Common myeloid progenitor, CD34-positive (primary cell): ENCODE results near the gene KLHL22.
"Not testable (repeated sequence)": the region's sequence is repeated elsewhere in the genome, so short reads cannot be mapped to it uniquely, and the experiment has no call there.

Experiments used
- CTCF ChIA-PET: fragments of 350-600 bp; sonication (Branson Sonifier 250); formaldehyde crosslinking; loops from one replicate; lab custom pipeline; 2021; ENCODE audit warnings: antibody characterized with exemption; lab: Charles Lee
- POLR2A ChIA-PET: fragments of 350-600 bp; sonication (Branson Sonifier 250); formaldehyde crosslinking; loops from one replicate; lab custom pipeline; 2021; ENCODE audit warnings: antibody characterized with exemption; lab: Charles Lee
- DNase-seq, 3 donors: peaks; one replicate each; pipeline versions ENCODE4 v3.0.0 to v3.0.0-alpha.2; 2013
- H3K27ac ChIP-seq, 2 experiments: 1 replicate in 1 of 2; 2 replicates in 1 of 2; pipeline ENCODE4 v1.7.0; 2013; ENCODE audit warnings: inconsistent platforms in 2 of 2, low read length in 2 of 2, mild to moderate bottlenecking in 2 of 2, low read depth in 1 of 2, moderate library complexity in 1 of 2; ENCODE audit not compliant: severe bottlenecking in 2 of 2, insufficient read depth in 1 of 2, poor library complexity in 1 of 2
- H3K27me3 ChIP-seq, 5 experiments: replicated peaks in 2 of 5; 1 replicate in 3 of 5; 2 replicates in 2 of 5; pipeline versions ENCODE4 v1.6.1 to v1.7.0; 2013; ENCODE audit warnings: low read length in 4 of 5, mild to moderate bottlenecking in 2 of 5, moderate library complexity in 2 of 5, inconsistent platforms in 1 of 5; ENCODE audit not compliant: insufficient read depth in 5 of 5, control insufficient read depth in 4 of 5
- H3K36me3 ChIP-seq, 4 experiments: 1 replicate in 2 of 4; 2 replicates in 2 of 4; pipeline versions ENCODE4 v1.6.1 to v1.7.0; 2013; ENCODE audit warnings: low read length in 3 of 4, control low read depth in 1 of 4, mild to moderate bottlenecking in 1 of 4; ENCODE audit not compliant: control insufficient read depth in 4 of 4, insufficient read depth in 4 of 4
- H3K4me1 ChIP-seq, 4 experiments: 1 replicate in 3 of 4; 2 replicates in 1 of 4; pipeline versions ENCODE4 v1.6.1 to v1.7.1; 2013; ENCODE audit warnings: low read length in 3 of 4, mild to moderate bottlenecking in 3 of 4, control low read depth in 1 of 4, inconsistent platforms in 1 of 4, moderate library complexity in 1 of 4; ENCODE audit not compliant: control insufficient read depth in 4 of 4, insufficient read depth in 4 of 4; ENCODE audit errors: control extremely low read depth in 1 of 4
- H3K4me3 ChIP-seq, 7 experiments: 1 replicate in 4 of 7; 2 replicates in 3 of 7; pipeline versions ENCODE4 v1.5.1 to v1.7.0; 2013; ENCODE audit warnings: mild to moderate bottlenecking in 7 of 7, low read length in 6 of 7, moderate library complexity in 6 of 7, inconsistent platforms in 2 of 7, low read depth in 2 of 7, control low read depth in 1 of 7; ENCODE audit not compliant: insufficient read depth in 4 of 7, control insufficient read depth in 1 of 7; ENCODE audit errors: extremely low read depth in 1 of 7
- H3K9me3 ChIP-seq, 5 experiments: 1 replicate in 4 of 5; 2 replicates in 1 of 5; pipeline versions ENCODE4 v1.6.1 to v1.7.1; 2013; ENCODE audit warnings: low read length in 4 of 5, mild to moderate bottlenecking in 2 of 5, inconsistent platforms in 1 of 5, low read depth in 1 of 5, moderate library complexity in 1 of 5; ENCODE audit not compliant: control insufficient read depth in 4 of 5, insufficient read depth in 2 of 5; ENCODE audit errors: control extremely low read depth in 1 of 5
- WGBS: methylation state at CpG from one replicate; pipeline ENCODE4 v1.1.5; 2013; ENCODE audit not compliant: insufficient coverage; 5-methylcytosine and 5-hydroxymethylcytosine counted together

KLHL22 gene

DNA sequence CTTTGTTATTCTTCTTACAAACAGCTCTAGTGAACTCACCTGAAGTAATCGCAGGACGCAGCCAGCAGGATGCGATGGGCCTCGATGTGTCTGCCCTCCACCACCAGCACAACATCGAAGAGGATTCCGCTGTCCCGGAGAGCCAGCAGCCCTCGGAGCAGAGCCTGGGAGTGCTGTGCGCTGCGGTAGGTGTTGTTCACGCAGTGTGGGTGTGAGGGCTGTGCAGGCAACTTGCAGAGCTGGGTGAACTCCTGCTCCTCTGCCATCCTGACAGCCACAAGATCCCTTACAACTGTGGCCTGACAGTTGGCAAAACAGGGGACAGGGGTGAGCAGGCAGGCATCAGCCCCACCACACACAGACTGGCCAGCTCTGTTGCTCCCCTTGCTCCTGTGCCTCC is 6.6 kb downstream of the KLHL22 start:
- ChIA-PET POLR2A (no interaction called here), CTCF (interaction anchor here (1.3 to 1.7 kb wide), 3 partner anchors 24 to 70 kb away, joined by 3 to 5 read pairs (median 4); no protein-coding TSS in a partner anchor)
- Histone ChIP-seq H3K27ac (no peak overlapping the region), H3K4me1 (no peaks in the 10 kb centered on the region), H3K4me3 (no peak overlapping the region), H3K36me3 (peaks cover 0 to 15% (median 7%) of the 10 kb centered on the region in 4 experiments), H3K27me3 (no peaks in the 10 kb centered on the region), H3K9me3 (no peaks in the 10 kb centered on the region)
- WGBS: 96% methylated on average over 10 of the region's 11 CpGs
- DNase-seq: no peak

DNA sequence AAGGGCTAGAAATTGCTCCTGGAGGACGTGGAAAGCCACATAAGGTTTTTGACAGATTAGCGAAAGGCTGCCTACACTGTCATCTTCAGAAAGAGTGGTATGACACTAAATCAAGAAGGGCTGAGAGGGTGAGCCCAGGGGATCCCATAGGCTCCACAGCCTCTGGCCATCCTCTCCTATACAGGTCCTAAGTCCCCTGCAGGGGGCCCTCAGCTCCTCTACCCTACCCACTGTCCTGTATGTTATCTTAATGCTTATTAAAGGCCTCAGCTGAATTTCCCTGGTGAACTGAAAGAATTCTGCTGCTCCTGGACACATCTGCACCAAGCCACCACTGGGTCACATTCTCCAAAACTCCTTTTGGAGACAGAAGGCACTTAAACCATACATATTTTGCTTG is 7.9 kb downstream of the KLHL22 start:
- ChIA-PET CTCF (no interaction called here), POLR2A (no interaction called here)
- Histone ChIP-seq H3K4me3 (no peak overlapping the region), H3K27me3 (no peaks in the 10 kb centered on the region), H3K4me1 (no peaks in the 10 kb centered on the region), H3K9me3 (no peaks in the 10 kb centered on the region), H3K27ac (no peak overlapping the region), H3K36me3 (peaks cover 0 to 21% (median 7%) of the 10 kb centered on the region in 4 experiments)
- no peak for DNase-seq
- WGBS: 100% methylated on average over 2 of the region's 2 CpGs

DNA sequence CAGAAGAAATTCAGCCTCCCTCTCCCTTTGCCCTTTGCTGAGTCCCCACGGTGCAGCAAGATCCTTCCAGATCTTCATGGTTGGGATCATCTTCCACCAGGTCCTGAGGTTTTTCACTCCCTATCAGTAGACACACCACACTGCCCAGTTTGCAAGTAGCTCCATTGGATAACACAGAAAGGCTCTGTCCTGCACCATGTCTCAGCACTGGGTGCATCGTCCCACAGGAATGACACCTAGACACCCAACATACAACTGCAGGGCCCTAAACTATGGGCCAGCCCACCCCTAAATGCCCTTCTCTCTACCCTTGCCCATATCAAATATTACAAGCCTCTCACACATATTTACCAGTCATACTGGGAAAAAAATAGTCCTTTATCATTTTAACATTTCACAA is 9.4 kb downstream of the KLHL22 start:
- peaks cover 0 to 21% (median 7%) of the 10 kb centered on the region in 4 experiments for H3K36me3 ChIP-seq
- DNase-seq: no peak
- WGBS: 100% methylated on average over 2 of the region's 2 CpGs
- POLR2A ChIA-PET: no interaction called here
- no peaks in the 10 kb centered on the region for H3K9me3 ChIP-seq
- CTCF ChIA-PET: interaction anchor here (0.5 kb wide), 1 partner anchor 385 kb away, joined by 3 read pairs; no protein-coding TSS in a partner anchor
- H3K27me3 ChIP-seq: no peaks in the 10 kb centered on the region
- no peaks in the 10 kb centered on the region for H3K4me1 ChIP-seq
- H3K4me3 ChIP-seq: no peak overlapping the region
- no peak overlapping the region for H3K27ac ChIP-seq

DNA sequence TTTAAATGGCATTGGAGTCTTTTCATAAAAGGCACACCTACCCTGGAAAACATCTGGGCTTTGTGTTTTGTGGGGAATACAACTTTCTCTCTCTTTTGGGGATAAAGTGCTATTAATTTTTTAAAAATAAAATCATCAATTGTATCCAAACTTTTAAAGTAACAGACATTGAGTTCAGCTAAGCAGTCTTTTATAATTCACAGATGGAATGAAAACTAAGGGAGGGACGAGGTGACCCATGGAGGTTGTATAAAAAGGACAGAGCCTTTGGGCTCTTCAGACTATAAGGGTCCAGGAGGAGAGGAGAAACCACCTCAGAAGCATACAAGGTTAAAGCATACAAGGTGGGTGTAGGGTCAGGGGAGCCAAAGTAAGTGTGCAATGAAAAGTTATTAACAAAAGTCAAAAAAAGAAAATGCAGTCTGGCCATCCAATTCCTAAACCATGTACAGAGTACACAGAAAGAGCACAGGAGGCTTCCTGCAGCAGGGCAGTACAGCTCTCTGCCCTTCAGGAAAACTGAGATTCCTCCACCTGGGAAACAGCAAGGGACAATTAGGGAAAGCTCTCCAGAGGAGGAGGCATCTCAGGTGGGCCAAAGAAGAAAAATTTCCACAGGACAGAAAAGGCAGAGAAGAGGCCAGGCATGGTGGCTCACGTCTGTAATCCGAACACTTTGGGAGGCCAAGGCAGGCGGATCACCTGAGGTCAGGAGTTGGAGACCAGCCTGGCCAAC is 10.5 kb downstream of the KLHL22 start:
- H3K4me1 ChIP-seq: no peaks in the 10 kb centered on the region
- ChIA-PET POLR2A (interaction anchor here (0.6 kb wide), 1 partner anchor 28 kb away, joined by 3 read pairs; no protein-coding TSS in a partner anchor), CTCF (interaction anchor here (1.5 kb wide), 1 partner anchor 9 kb away, joined by 3 read pairs; no protein-coding TSS in a partner anchor)
- DNase-seq: no peak
- WGBS: 98% methylated on average over 4 of the region's 4 CpGs
- H3K27ac ChIP-seq: no peak overlapping the region
- no peaks in the 10 kb centered on the region for H3K9me3 ChIP-seq
- peaks cover 0 to 21% (median 6%) of the 10 kb centered on the region in 4 experiments for H3K36me3 ChIP-seq
- H3K4me3 ChIP-seq: no peak overlapping the region
- H3K27me3 ChIP-seq: no peaks in the 10 kb centered on the region

DNA sequence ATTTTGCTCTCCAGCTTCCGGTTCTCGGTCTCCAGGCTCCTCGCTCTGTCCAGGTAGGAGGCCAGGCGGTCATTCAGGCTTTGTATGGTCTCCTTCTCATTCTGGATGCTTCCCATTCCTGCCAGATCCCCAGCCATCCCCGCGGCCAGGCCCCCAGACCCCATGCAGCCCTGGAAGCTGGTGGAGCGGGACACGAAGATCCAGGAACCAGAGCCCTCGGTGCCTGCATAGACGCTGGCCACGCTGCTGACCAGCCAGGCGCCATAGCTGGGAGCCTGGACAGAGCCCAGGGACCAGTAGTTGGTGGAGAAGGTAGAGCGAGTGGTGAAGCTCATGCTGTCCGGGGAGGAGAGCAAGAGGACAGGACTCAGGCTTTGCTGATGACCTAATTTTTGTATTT is 11.8 kb downstream of the KLHL22 start:
- Histone ChIP-seq H3K4me1 (no peaks in the 10 kb centered on the region), H3K9me3 (no peaks in the 10 kb centered on the region), H3K27me3 (no peaks in the 10 kb centered on the region), H3K27ac (no peak overlapping the region), H3K36me3 (peaks cover 0 to 16% (median 4%) of the 10 kb centered on the region in 4 experiments), H3K4me3 (no peak overlapping the region)
- ChIA-PET POLR2A (no interaction called here), CTCF (interaction anchor here (1.3 to 1.5 kb wide), 2 partner anchors 9 to 11 kb away, joined by 3 read pairs; no protein-coding TSS in a partner anchor)
- no peak for DNase-seq
- 98% methylated on average over 14 of the region's 14 CpGs for WGBS

DNA sequence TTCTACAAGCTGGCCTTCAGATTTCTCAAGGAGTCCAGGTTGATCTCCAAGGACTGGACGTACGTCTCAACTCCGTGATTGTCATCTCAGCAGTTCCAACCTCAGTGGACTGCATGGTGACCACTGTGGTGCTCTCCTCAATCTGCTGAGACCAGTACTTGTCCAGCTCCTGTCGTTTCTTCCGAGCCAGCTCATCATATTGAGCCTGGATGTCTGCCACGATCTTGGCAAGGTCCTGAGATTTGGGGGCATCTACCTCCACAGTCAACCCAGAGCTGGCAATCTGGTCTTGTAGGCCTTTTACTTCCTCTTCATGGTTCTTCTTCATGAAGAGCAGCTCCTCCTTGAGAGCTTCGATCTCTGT is 12.5 kb downstream of the KLHL22 start:
- H3K27me3 ChIP-seq, H3K4me1 ChIP-seq, H3K4me3 ChIP-seq, H3K27ac ChIP-seq, H3K9me3 ChIP-seq, POLR2A ChIA-PET, DNase-seq: not testable (repeated sequence)
- 97% methylated on average over 7 of the region's 7 CpGs for WGBS
- H3K36me3 ChIP-seq: peaks cover 0 to 12% (median under 1%) of the 10 kb centered on the region in 4 experiments
- CTCF ChIA-PET: interaction anchor here (1.0 to 1.5 kb wide), 3 partner anchors 10 to 27 kb away, joined by 3 read pairs; no protein-coding TSS in a partner anchor

DNA sequence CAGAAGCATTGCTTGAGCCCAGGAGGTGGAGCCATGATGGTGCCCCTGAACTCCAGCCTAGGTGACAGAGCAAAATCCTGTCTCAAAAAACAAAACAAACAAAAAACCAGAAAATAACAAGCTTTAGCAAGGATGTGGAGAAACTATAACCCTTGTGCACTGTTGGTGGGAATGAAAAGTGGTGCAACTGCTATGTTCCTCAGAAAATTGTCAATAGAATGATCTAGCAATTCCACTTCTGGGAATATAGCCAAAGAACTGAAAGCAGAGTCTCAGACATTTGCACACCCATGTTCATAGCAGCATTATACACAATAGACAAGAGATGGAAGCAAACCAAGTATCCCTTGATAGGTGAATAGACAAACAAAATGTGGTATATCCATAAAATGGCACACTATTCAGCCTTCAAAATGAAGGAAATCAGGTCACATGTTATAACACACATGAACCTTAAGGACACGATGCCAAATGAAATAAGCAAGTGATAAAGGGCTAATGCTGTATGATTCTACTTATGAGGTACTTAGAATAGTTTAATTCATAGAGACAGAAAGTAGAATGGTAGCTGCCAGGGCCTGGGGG is 15.9 kb downstream of the KLHL22 start:
- ChIA-PET POLR2A (no interaction called here), CTCF (no interaction called here)
- Histone ChIP-seq H3K4me1 (no peaks in the 10 kb centered on the region), H3K9me3 (no peaks in the 10 kb centered on the region), H3K27me3 (no peaks in the 10 kb centered on the region), H3K4me3 (no peak overlapping the region), H3K36me3 (peaks cover 0 to 6% (median 0%) of the 10 kb centered on the region in 4 experiments), H3K27ac (no peak overlapping the region)
- DNase-seq: no peak
- WGBS: 100% methylated on average over 1 of the region's 1 CpG
